H1 (cell line): ENCODE data around the gene MAP4K4. TPM values are rescaled to one million over a fixed set of nuclear protein-coding genes. Genes with fewer than 3 reads are reported as not detected.

ENCODE experiments used
- ATF2 ChIP-seq: IDR thresholded peaks from 2 replicates; pipeline ENCODE4 v1.6.1; 2012; ENCODE audit warnings: low read length, inconsistent platforms
- BACH1 ChIP-seq: IDR thresholded peaks from 2 replicates; pipeline ENCODE4 v1.6.1; 2012; ENCODE audit warnings: low read length, improper control_type of control experiment
- EZH2 ChIP-seq: fragments of 200-600 bp; sonication (generic); IDR thresholded peaks from 2 replicates; pipeline ENCODE4 v1.7.1; 2012; ENCODE audit warnings: low read depth, mild to moderate bottlenecking, moderate library complexity, low read length, inconsistent platforms; ENCODE audit not compliant: severe bottlenecking
- GABPA ChIP-seq: IDR thresholded peaks from 2 replicates; pipeline ENCODE4 v1.6.1; 2011; ENCODE audit warnings: mild to moderate bottlenecking, low read length, moderate library complexity, borderline replicate concordance; ENCODE audit not compliant: insufficient read depth
- HDAC2 ChIP-seq, 2 experiments: fragments of 300-600 bp in 1 of 2; sonication (generic) in 1 of 2; IDR thresholded peaks; 2 replicates each; pipeline ENCODE4 v1.6.1; 2011 to 2012; ENCODE audit warnings: low read depth in 2 of 2, low read length in 2 of 2, mild to moderate bottlenecking in 2 of 2, moderate library complexity in 2 of 2, borderline replicate concordance in 1 of 2, inconsistent platforms in 1 of 2
- JUND ChIP-seq: IDR thresholded peaks from 2 replicates; pipeline ENCODE4 v1.6.1; 2011; ENCODE audit warnings: mild to moderate bottlenecking, improper control_type of control experiment, low read length
- KDM1A ChIP-seq: fragments of 200-600, 300-600 bp; sonication (generic); IDR thresholded peaks from 2 replicates; pipeline ENCODE4 v1.7.1; 2016; ENCODE audit warnings: mild to moderate bottlenecking, low read length, borderline replicate concordance
- KDM5A ChIP-seq: fragments of 200-600 bp; IDR thresholded peaks from 2 replicates; pipeline ENCODE4 v1.7.1; 2012; ENCODE audit warnings: mild to moderate bottlenecking, low read length, inconsistent platforms, mixed read lengths
- POLR2AphosphoS5 ChIP-seq: IDR thresholded peaks from 2 replicates; pipeline ENCODE4 v1.6.1; 2011; ENCODE audit warnings: low read depth, low read length
- RFX5 ChIP-seq: IDR thresholded peaks from 2 replicates; pipeline ENCODE4 v1.6.1; 2011; ENCODE audit warnings: low read depth, low read length, improper control_type of control experiment, borderline replicate concordance
- SAP30 ChIP-seq: fragments of 300-600 bp; sonication (generic); IDR thresholded peaks from 2 replicates; pipeline ENCODE4 v1.7.1; 2012; ENCODE audit warnings: low read length, moderate library complexity, mild to moderate bottlenecking, inconsistent platforms; ENCODE audit not compliant: insufficient read depth, insufficient replicate concordance
- SIX5 ChIP-seq: IDR thresholded peaks from 2 replicates; pipeline ENCODE4 v1.6.1; 2011; ENCODE audit warnings: mild to moderate bottlenecking, low read depth, low read length
- SP1 ChIP-seq: IDR thresholded peaks from 2 replicates; pipeline ENCODE4 v1.6.1; 2011; ENCODE audit warnings: low read depth, low read length
- SP2 ChIP-seq: IDR thresholded peaks from 2 replicates; pipeline ENCODE4 v1.6.1; 2012; ENCODE audit warnings: mild to moderate bottlenecking, low read length, inconsistent platforms
- SP4 ChIP-seq: IDR thresholded peaks from 2 replicates; pipeline ENCODE4 v1.6.1; 2012; ENCODE audit warnings: low read length, inconsistent platforms
- TCF12 ChIP-seq: IDR thresholded peaks from 2 replicates; pipeline ENCODE4 v1.6.1; 2011; ENCODE audit warnings: low read depth, mild to moderate bottlenecking, low read length
- polyA plus RNA-seq, 7 experiments: library from polyadenylated mRNA; depleted of rRNA in 3 of 7; stranded (reverse) in 5 of 7; unstranded in 2 of 7; fragments of >200 nt in 5 of 7; fragments of 200-250 nt in 2 of 7; gene quantifications; 1 replicate in 5 of 7; 2 replicates in 1 of 7; 4 replicates in 1 of 7; pipeline versions ENCODE4 v1.2.1 to v1.2.3, GENCODE V29; 2011 to 2013; ENCODE audit warnings: missing spikeins in 2 of 7, mixed read lengths in 2 of 7
- total RNA-seq: library from RNA; stranded (reverse); fragmentation: NEBNext Ultra II Directional; extraction: Animal tissue kit (Norgen Biotek cat#: 25700); gene quantifications from 2 replicates; pipeline ENCODE4 v1.2.1, GENCODE V29; 2021
- TF ChIP-seq, protein P1 (sequence below): IDR thresholded peaks from 2 replicates; pipeline ENCODE4 v1.6.1; 2012; ENCODE audit warnings: inconsistent platforms

MAP4K4 gene
- total and polyA plus RNA-seq, 2 of the 8 experiments (the other 6 are each of a cell fraction or from before 2014, with no cell fraction given), result 53.2 to 138 TPM

- TF ChIP-seq GABPA (no peak), EZH2 (no peak), TCF12 (no peak), BACH1 (no peak), SP4 (no peak), KDM5A (no peak), ATF2 (no peak), KDM1A (no peak), SP1 (no peak), SAP30 (no peak), JUND (no peak), RFX5 (no peak), HDAC2 (IDR thresholded peaks at IDR 0.05; ENCODE audit: borderline replicate concordance in 1 of 2, low read depth in 2 of 2, low read length in 2 of 2) (peak; percentile 72 to 73; a peak in 1 of 4 replicates), POLR2AphosphoS5 (no peak), SIX5 (no peak), SP2 (no peak)
- TF ChIP-seq, protein P1, sequence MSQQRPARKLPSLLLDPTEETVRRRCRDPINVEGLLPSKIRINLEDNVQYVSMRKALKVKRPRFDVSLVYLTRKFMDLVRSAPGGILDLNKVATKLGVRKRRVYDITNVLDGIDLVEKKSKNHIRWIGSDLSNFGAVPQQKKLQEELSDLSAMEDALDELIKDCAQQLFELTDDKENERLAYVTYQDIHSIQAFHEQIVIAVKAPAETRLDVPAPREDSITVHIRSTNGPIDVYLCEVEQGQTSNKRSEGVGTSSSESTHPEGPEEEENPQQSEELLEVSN, result no peak
These were observed 196.3 kb downstream of the MAP4K4 start (continued) for GRCh38 chr2:101893681-101894381.
